Mucosa of gallbladder (tissue), 1 donor: ENCODE results near the gene PSMC6. TPM values are rescaled to one million over a fixed set of nuclear protein-coding genes. Genes with fewer than 3 reads are reported as not detected.

ENCODE experiments used
- DNase-seq: peaks from one replicate; pipeline ENCODE4 v3.0.0-alpha.2; 2020; ENCODE audit warnings: low spot score
- total RNA-seq: library from RNA; stranded (reverse); gene quantifications from one replicate; pipeline ENCODE4 v1.2.1, GENCODE V29; 2021
- donor health status: DM: no; HTN: no; CAD: no.

PSMC6 gene
- 61.6 TPM for total RNA-seq

- DNase-seq, result peak; percentile 95
Observed at GRCh38 chr14:52706724-52707706, at the start of gene PSMC6. PSMC6 (plus strand) TSS chr14:52707200; CDS start chr14:52707220, 20 bp downstream.

- DNase-seq, result no peak
Observed at GRCh38 chr14:52660325-52660724, 46.7 kb upstream of the PSMC6 start.

GRCh38 chr14:52660832-52661231, 46.2 kb upstream of the PSMC6 start:
- DNase-seq, result no peak

- DNase-seq, result no peak
Observed at GRCh38 chr14:52661314-52661713, 45.7 kb upstream of the PSMC6 start.

GRCh38 chr14:52663850-52664249, 43.1 kb upstream of the PSMC6 start:
- DNase-seq, result no peak

GRCh38 chr14:52678591-52678990, 28.4 kb upstream of the PSMC6 start:
- no peak for DNase-seq

- DNase-seq, result no peak
Observed at GRCh38 chr14:52683985-52684520, 22.9 kb upstream of the PSMC6 start.

GRCh38 chr14:52686176-52686575, 20.8 kb upstream of the PSMC6 start:
- DNase-seq, result no peak

GRCh38 chr14:52690983-52691760, 15.8 kb upstream of the PSMC6 start:
- no peak for DNase-seq

- DNase-seq, result no peak
Observed at GRCh38 chr14:52692248-52692962, 14.6 kb upstream of the PSMC6 start.

GRCh38 chr14:52693036-52693435, 14.0 kb upstream of the PSMC6 start:
- no peak for DNase-seq

- DNase-seq, result no peak
Observed at GRCh38 chr14:52693532-52693931, 13.5 kb upstream of the PSMC6 start.

GRCh38 chr14:52694761-52695480, 12.1 kb upstream of the PSMC6 start:
- peak; percentile 29 for DNase-seq

GRCh38 chr14:52695481-52696091, 11.4 kb upstream of the PSMC6 start, which contains the start of gene ERO1A:
ERO1A (minus strand) TSS chr14:52695558; CDS start chr14:52695481, 77 bp downstream.
- peak; percentile 89 for DNase-seq

- DNase-seq, result no peak
Observed at GRCh38 chr14:52700701-52701172, 6.3 kb upstream of the PSMC6 start.

- DNase-seq, result no peak
Observed at GRCh38 chr14:52701223-52701622, 5.8 kb upstream of the PSMC6 start.

GRCh38 chr14:52703225-52703624, 3.8 kb upstream of the PSMC6 start:
- DNase-seq, result peak; percentile 82

- DNase-seq, result no peak
Observed at GRCh38 chr14:52703664-52704063, 3.3 kb upstream of the PSMC6 start.

- DNase-seq, result no peak
Observed at GRCh38 chr14:52706286-52706685, 714 bp upstream of the PSMC6 start.

- DNase-seq, result no peak
Observed at GRCh38 chr14:52711666-52712065, 4.7 kb downstream of the PSMC6 start.
